CD4-positive, alpha-beta T cell treated with Interleukin-17A for 1 hour (primary cell): ENCODE data around the gene BTBD9.

Experiments
- DNase-seq: peaks from one replicate; pipeline ENCODE4 v3.0.0-alpha.2; 2020

BTBD9 gene

GRCh38 chr6:38639498-38640215 is at the start of gene BTBD9:
BTBD9 (minus strand) TSS chr6:38639929.
- peak; percentile 87 for DNase-seq

- DNase-seq = no peak
These were observed 48.9 kb upstream of the BTBD9 start for GRCh38 chr6:38688579-38689087.

- DNase-seq = no peak
These were observed 47.8 kb upstream of the BTBD9 start for GRCh38 chr6:38687549-38687948.

- DNase-seq = no peak
These were observed 47.3 kb upstream of the BTBD9 start for GRCh38 chr6:38687043-38687353.

- no peak for DNase-seq
These were observed 46.7 kb upstream of the BTBD9 start for GRCh38 chr6:38686270-38687042.

GRCh38 chr6:38684904-38685303 is 45.2 kb upstream of the BTBD9 start:
- no peak for DNase-seq

GRCh38 chr6:38684237-38684636 is 44.5 kb upstream of the BTBD9 start:
- no peak for DNase-seq

GRCh38 chr6:38681850-38682249 is 42.1 kb upstream of the BTBD9 start:
- no peak for DNase-seq

GRCh38 chr6:38679668-38680067 is 39.9 kb upstream of the BTBD9 start:
- no peak for DNase-seq

GRCh38 chr6:38678178-38678760 is 38.5 kb upstream of the BTBD9 start:
- DNase-seq = no peak

- DNase-seq = no peak
These were observed 37.3 kb upstream of the BTBD9 start for GRCh38 chr6:38676974-38677544.

- DNase-seq = no peak
These were observed 36.7 kb upstream of the BTBD9 start for GRCh38 chr6:38676236-38676973.

- DNase-seq = peak; percentile 11
These were observed 33.9 kb upstream of the BTBD9 start for GRCh38 chr6:38673397-38674165.

GRCh38 chr6:38671885-38672467 is 32.2 kb upstream of the BTBD9 start:
- peak; percentile 68 for DNase-seq

- DNase-seq = no peak
These were observed 18.9 kb upstream of the BTBD9 start for GRCh38 chr6:38658418-38659167.

GRCh38 chr6:38656896-38657295 is 17.2 kb upstream of the BTBD9 start:
- DNase-seq = no peak

GRCh38 chr6:38654263-38654662 is 14.5 kb upstream of the BTBD9 start:
- no peak for DNase-seq

GRCh38 chr6:38651121-38651784 is 11.5 kb upstream of the BTBD9 start:
- no peak for DNase-seq

- DNase-seq = no peak
These were observed 10.6 kb upstream of the BTBD9 start for GRCh38 chr6:38650207-38650752.

GRCh38 chr6:38649744-38650143 is 10.0 kb upstream of the BTBD9 start:
- no peak for DNase-seq
